ENCODE measurements around the gene COQ9. TPM values are rescaled to one million over a fixed set of nuclear protein-coding genes. Genes with fewer than 3 reads are reported as not detected.

COQ9 gene
- total and polyA plus RNA-seq, 11 donors: 126 to 436 (median 191) TPM

DNA sequence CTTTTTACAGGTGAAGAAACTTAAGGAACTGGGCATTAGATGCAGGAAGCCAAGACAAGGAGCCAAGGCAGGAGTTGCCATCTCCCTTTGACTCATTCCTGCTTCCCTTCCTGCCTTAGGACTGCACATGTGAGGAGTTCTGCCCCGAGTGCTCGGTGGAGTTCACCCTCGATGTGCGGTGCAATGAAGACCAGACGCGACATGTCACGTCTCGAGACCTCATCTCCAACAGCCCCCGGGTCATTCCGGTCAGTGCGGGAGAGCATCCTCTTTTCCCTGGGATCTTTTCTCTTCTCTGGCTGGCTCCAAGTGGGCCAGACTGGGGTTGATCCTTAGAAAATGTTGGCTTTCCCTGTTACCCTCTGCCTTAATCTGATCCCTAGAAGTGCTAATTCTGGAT, 21.8 kb downstream of the COQ9 start:
- intact Hi-C loops (cut with DNase I): no loop called here
- no peak for ATAC-seq
- H3K27ac ChIP-seq: no peak overlapping the region
- peaks cover 0 to 100% (median 96%) of the 10 kb centered on the region in 9 donors for H3K36me3 ChIP-seq
- no peak for DNase-seq
- H3K4me3 ChIP-seq: no peak overlapping the region
- 83 to 89% (median 86%) methylated on average over 11 of the region's 11 CpGs for WGBS, 4 donors
- H3K9me3 ChIP-seq: no peaks in the 10 kb centered on the region
- H3K4me1 ChIP-seq: peaks cover 0 to 41% (median 21%) of the 10 kb centered on the region in 12 donors
- H3K27me3 ChIP-seq: no peaks in the 10 kb centered on the region
- no peak for TF ChIP-seq POLR2A (IDR thresholded peaks at IDR 0.05)
- TF ChIP-seq, protein P1, sequence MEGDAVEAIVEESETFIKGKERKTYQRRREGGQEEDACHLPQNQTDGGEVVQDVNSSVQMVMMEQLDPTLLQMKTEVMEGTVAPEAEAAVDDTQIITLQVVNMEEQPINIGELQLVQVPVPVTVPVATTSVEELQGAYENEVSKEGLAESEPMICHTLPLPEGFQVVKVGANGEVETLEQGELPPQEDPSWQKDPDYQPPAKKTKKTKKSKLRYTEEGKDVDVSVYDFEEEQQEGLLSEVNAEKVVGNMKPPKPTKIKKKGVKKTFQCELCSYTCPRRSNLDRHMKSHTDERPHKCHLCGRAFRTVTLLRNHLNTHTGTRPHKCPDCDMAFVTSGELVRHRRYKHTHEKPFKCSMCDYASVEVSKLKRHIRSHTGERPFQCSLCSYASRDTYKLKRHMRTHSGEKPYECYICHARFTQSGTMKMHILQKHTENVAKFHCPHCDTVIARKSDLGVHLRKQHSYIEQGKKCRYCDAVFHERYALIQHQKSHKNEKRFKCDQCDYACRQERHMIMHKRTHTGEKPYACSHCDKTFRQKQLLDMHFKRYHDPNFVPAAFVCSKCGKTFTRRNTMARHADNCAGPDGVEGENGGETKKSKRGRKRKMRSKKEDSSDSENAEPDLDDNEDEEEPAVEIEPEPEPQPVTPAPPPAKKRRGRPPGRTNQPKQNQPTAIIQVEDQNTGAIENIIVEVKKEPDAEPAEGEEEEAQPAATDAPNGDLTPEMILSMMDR (IDR thresholded peaks at IDR 0.05): no peak

DNA sequence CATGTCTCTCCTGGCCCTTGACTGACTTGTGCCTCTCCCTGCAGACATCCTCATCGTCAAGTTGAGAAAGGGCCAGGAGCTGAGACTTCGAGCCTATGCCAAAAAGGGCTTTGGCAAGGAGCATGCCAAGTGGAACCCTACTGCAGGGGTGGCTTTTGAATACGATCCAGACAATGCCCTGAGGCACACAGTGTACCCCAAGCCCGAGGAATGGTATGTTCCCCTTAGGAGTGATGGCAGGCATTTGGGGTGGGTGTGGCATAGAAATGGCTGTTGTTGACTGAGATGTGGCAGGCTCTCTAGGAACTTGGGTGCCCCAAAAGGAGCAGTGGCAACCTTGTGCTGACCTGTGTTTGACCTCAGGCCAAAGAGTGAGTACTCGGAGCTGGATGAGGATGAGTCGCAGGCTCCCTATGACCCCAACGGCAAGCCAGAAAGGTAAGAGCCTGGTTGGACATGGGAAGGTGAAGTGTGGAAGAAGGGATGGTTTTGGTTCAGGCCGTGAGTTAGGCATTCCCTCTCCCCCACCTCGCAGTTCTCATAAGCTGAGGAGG, 22.7 kb downstream of the COQ9 start:
- H3K4me3 ChIP-seq: no peak overlapping the region
- intact Hi-C loops (cut with DNase I): loop anchor here in 1 of 10 donors (5.0 kb wide), 1 partner anchor 47 kb away; no protein-coding TSS in a partner anchor
- H3K9me3 ChIP-seq: no peaks in the 10 kb centered on the region
- peaks cover 0 to 100% (median 95%) of the 10 kb centered on the region in 9 donors for H3K36me3 ChIP-seq
- ATAC-seq (peak in 2 of 4 donors; percentile 31 to 32), DNase-seq (no peak)
- H3K27ac ChIP-seq: peak overlapping the region in 2 of 12 donors; percentile 2 to 35
- no peaks in the 10 kb centered on the region for H3K27me3 ChIP-seq
- TF ChIP-seq, protein P1 (IDR thresholded peaks at IDR 0.05): no peak
- TF ChIP-seq POLR2A (IDR thresholded peaks at IDR 0.05): no peak
- peaks cover 0 to 32% (median 13%) of the 10 kb centered on the region in 12 donors for H3K4me1 ChIP-seq
- WGBS, 4 donors: 69 to 70% (median 70%) methylated on average over 9 of the region's 9 CpGs

- H3K27ac ChIP-seq: peak overlapping the region in 6 of 12 donors; percentile 2 to 35 (median 10)
Observed at GRCh38 chr16:57470711-57471110, 23.4 kb downstream of the COQ9 start.

GRCh38 chr16:57471209-57471608, 23.9 kb downstream of the COQ9 start:
- intact Hi-C loops (cut with DNase I): loop anchor here in 1 of 10 donors (5.0 kb wide), 1 partner anchor 46 kb away; no protein-coding TSS in a partner anchor
- H3K36me3 ChIP-seq: peaks cover 0 to 91% (median 86%) of the 10 kb centered on the region in 9 donors
- ATAC-seq: no peak
- no peak overlapping the region for H3K4me3 ChIP-seq
- H3K4me1 ChIP-seq: peaks cover 0 to 31% (median 16%) of the 10 kb centered on the region in 12 donors
- no peaks in the 10 kb centered on the region for H3K9me3 ChIP-seq
- no peaks in the 10 kb centered on the region for H3K27me3 ChIP-seq
- DNase-seq: no peak
- H3K27ac ChIP-seq: peak overlapping the region in 6 of 12 donors; percentile 2 to 35 (median 10)
- TF ChIP-seq, protein P1 (IDR thresholded peaks at IDR 0.05): no peak
- no peak for TF ChIP-seq POLR2A (IDR thresholded peaks at IDR 0.05)
- 94 to 100% (median 99%) methylated on average over 1 of the region's 1 CpG for WGBS, 4 donors

More at GRCh38 chr16:57470711-57471110, 23.4 kb downstream of the COQ9 start:
- Histone ChIP-seq H3K9me3 (no peaks in the 10 kb centered on the region), H3K4me1 (peaks cover 0 to 26% (median 11%) of the 10 kb centered on the region in 12 donors), H3K36me3 (peaks cover 0 to 95% (median 91%) of the 10 kb centered on the region in 9 donors), H3K4me3 (no peak overlapping the region), H3K27me3 (no peaks in the 10 kb centered on the region)
- intact Hi-C loops (cut with DNase I): loop anchor here in 1 of 10 donors (5.0 kb wide), 1 partner anchor 47 kb away; no protein-coding TSS in a partner anchor
- TF ChIP-seq, protein P1 (IDR thresholded peaks at IDR 0.05): no peak
- TF ChIP-seq POLR2A (IDR thresholded peaks at IDR 0.05): no peak
- ATAC-seq (peak in 3 of 4 donors; percentile 40 to 74 (median 48)), DNase-seq (peak in 4 of 5 donors; percentile 65 to 74 (median 70))
- 6 to 24% (median 15%) methylated on average over 6 of the region's 6 CpGs for WGBS, 4 donors

All from heart left ventricle (tissue), 16 donors.